ENCODE results near the gene COQ10A. TPM values are rescaled to one million over a fixed set of nuclear protein-coding genes. Genes with fewer than 3 reads are reported as not detected.

The COQ10A gene
- total and polyA plus RNA-seq, 11 donors, result 45.7 to 250 (median 129) TPM

DNA sequence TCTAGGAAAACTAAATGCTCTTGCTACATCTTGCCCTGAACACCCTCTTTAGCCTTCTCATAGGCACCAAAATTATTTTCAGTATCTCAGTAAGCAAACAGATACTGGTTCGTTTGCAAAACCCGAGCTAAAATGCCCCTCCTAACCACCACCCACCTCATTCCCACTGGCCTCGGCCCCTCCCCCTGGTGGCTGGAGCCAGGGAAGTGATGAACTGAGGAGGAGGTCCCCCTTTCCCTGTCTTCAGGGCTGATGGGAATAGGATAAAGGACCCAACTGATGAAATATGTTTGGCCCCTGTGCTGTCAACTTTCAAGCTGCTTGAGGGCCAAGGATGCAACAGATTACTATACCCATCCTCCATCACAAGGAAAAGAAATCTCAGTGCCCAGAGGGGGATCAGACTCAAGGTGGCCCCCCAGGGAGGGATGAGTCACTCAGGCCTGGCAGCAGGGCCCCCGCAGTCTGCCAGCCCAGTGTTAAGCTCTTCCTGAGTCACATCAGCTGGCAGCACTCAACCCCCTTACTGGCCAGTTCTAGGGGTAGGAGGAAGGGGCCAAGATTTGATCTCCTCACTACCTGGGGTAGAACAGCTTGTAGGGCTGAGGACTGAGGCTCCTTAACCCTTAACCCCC lies 10.3 kb upstream of the COQ10A start:
- Histone ChIP-seq H3K4me3 (peak overlapping the region in 4 of 12 donors; percentile 85 to 99 (median 96)), H3K4me1 (peaks cover 5 to 29% (median 23%) of the 10 kb centered on the region in 12 donors), H3K27ac (peak overlapping the region in 1 of 12 donors; percentile 5), H3K9me3 (no peaks in the 10 kb centered on the region), H3K36me3 (peaks cover 0 to 56% (median 50%) of the 10 kb centered on the region in 9 donors), H3K27me3 (no peaks in the 10 kb centered on the region)
- TF ChIP-seq, protein P1, sequence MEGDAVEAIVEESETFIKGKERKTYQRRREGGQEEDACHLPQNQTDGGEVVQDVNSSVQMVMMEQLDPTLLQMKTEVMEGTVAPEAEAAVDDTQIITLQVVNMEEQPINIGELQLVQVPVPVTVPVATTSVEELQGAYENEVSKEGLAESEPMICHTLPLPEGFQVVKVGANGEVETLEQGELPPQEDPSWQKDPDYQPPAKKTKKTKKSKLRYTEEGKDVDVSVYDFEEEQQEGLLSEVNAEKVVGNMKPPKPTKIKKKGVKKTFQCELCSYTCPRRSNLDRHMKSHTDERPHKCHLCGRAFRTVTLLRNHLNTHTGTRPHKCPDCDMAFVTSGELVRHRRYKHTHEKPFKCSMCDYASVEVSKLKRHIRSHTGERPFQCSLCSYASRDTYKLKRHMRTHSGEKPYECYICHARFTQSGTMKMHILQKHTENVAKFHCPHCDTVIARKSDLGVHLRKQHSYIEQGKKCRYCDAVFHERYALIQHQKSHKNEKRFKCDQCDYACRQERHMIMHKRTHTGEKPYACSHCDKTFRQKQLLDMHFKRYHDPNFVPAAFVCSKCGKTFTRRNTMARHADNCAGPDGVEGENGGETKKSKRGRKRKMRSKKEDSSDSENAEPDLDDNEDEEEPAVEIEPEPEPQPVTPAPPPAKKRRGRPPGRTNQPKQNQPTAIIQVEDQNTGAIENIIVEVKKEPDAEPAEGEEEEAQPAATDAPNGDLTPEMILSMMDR (IDR thresholded peaks at IDR 0.05), result peak in 1 of 12 donors; percentile 5
- no peak for TF ChIP-seq POLR2A (IDR thresholded peaks at IDR 0.05)
- ATAC-seq (no peak), DNase-seq (peak in 1 of 5 donors; percentile 35)
- 36 to 46% (median 41%) methylated on average over 4 of the region's 4 CpGs for WGBS, 4 donors
- intact Hi-C loops (cut with DNase I), result loop anchor here in 4 of 10 donors (5.0 kb wide), 1 partner anchor 34 kb away; the partner anchor contains the start of genes NABP2 (in 4 of the 4) and RNF41 (in 4 of the 4)

GRCh38 chr12:56257071-56257470 lies 9.7 kb upstream of the COQ10A start:
- ATAC-seq (no peak), DNase-seq (peak in 1 of 5 donors; percentile 0)
- Histone ChIP-seq H3K27ac (peak overlapping the region in 3 of 12 donors; percentile 74 to 92 (median 87)), H3K9me3 (no peaks in the 10 kb centered on the region), H3K4me3 (peak overlapping the region in 11 of 12 donors; percentile 60 to 99 (median 95)), H3K27me3 (no peaks in the 10 kb centered on the region), H3K36me3 (peaks cover 0 to 50% (median 44%) of the 10 kb centered on the region in 9 donors), H3K4me1 (peaks cover 5 to 29% (median 23%) of the 10 kb centered on the region in 12 donors)
- TF ChIP-seq, protein P1 (IDR thresholded peaks at IDR 0.05), result no peak
- TF ChIP-seq POLR2A (IDR thresholded peaks at IDR 0.05), result no peak
- intact Hi-C loops (cut with DNase I), result loop anchor here in 4 of 10 donors (5.0 kb wide), 1 partner anchor 35 kb away; the partner anchor contains the start of genes NABP2 (in 4 of the 4) and RNF41 (in 4 of the 4)
- WGBS, 4 donors, result 47 to 60% (median 58%) methylated on average over 8 of the region's 8 CpGs

DNA sequence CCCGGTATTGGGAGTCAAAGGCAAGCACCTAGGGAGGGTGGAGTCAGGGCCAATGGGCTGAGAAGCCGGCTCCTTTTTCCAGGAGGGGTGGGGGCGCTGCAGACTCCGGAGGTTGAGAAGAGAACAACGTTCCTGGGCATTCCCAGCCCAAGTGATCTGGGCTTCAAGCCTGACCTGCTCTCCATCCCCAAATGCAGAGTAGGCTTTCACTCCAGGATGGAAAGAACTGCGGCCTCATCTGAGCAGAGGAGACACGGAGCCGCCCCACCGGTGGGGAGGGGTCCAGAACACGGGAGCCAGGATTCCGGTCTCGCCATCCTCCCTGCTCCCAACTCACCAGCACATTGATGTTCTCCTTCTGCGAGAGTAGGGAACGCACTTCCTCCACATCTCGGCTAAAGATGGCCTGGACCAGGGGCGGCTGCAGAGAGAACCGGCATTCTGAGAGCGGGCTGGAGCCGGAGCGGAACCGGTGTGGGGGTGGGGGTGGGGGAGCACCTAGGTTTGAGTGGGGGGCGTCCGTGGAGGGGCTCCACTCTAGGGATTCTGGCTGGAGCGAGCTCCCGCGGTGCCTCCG lies 9.2 kb upstream of the COQ10A start:
- peak overlapping the region; percentile 60 to 99 (median 96) for H3K4me3 ChIP-seq
- peaks cover 5 to 29% (median 23%) of the 10 kb centered on the region in 12 donors for H3K4me1 ChIP-seq
- DNase-seq (no peak), ATAC-seq (peak in 3 of 4 donors; percentile 15 to 35 (median 33))
- no peak for TF ChIP-seq POLR2A (IDR thresholded peaks at IDR 0.05)
- TF ChIP-seq, protein P1 (IDR thresholded peaks at IDR 0.05), result no peak
- intact Hi-C loops (cut with DNase I), result loop anchor here in 6 of 10 donors (2.0 to 5.0 kb wide), 3 partner anchors 33 to 65 kb away; partner anchors contain the start of genes NABP2 (in 6 of the 6) and RNF41 (in 4 of the 6)
- peaks cover 0 to 45% (median 39%) of the 10 kb centered on the region in 9 donors for H3K36me3 ChIP-seq
- WGBS, 4 donors, result 0 to 1% (median 1%) methylated on average over 10 to 27 of the region's 27 CpGs
- H3K27ac ChIP-seq, result peak overlapping the region; percentile 51 to 97 (median 90)
- no peaks in the 10 kb centered on the region for H3K27me3 ChIP-seq
- no peaks in the 10 kb centered on the region for H3K9me3 ChIP-seq

Data from heart left ventricle (tissue), 16 donors.